Stomach (tissue), 9 donors: ENCODE data around the gene CHIC2. TPM values are rescaled to one million over a fixed set of nuclear protein-coding genes. Genes with fewer than 3 reads are reported as not detected.

Experiments
- DNase-seq, 2 donors: peaks; one replicate each; pipeline versions ENCODE4 v3.0.0 to v3.0.0-alpha.2; 2013 to 2019
- H3K27ac ChIP-seq, 5 donors: fragments of 200-600 bp in 4 of 5; sonication (generic) in 4 of 5; one replicate each; pipeline ENCODE4 v1.5.1; 2013 to 2019; ENCODE audit warnings: mild to moderate bottlenecking in 1 of 5, moderate library complexity in 1 of 5
- H3K27me3 ChIP-seq, 3 donors: fragments of 200-600 bp; sonication (generic); one replicate each; pipeline ENCODE4 v1.5.1; 2017 to 2019; ENCODE audit warnings: mixed run types in 1 of 3
- H3K36me3 ChIP-seq, 4 donors: fragments of 200-600 bp; sonication (generic); 1 replicate in 3 of 4; 2 replicates in 1 of 4; pipeline ENCODE4 v1.5.1; 2016 to 2019
- H3K4me1 ChIP-seq, 4 donors: fragments of 200-600 bp; sonication (generic); one replicate each; pipeline ENCODE4 v1.5.1; 2016 to 2019
- H3K4me3 ChIP-seq, 4 donors: fragments of 200-600 bp; sonication (generic) in 3 of 4; one replicate each; pipeline ENCODE4 v1.5.1; 2016 to 2019; ENCODE audit warnings: mild to moderate bottlenecking in 1 of 4
- H3K9me3 ChIP-seq, 4 donors: fragments of 200-600 bp; sonication (generic); one replicate each; pipeline ENCODE4 v1.5.1; 2016 to 2019
- CTCF ChIP-seq, 7 experiments: fragments of 450-650 bp in 4 of 7; fragments of 200-600 bp in 3 of 7; sonication (generic) in 3 of 7; IDR thresholded peaks; one replicate each; pipeline ENCODE4 v1.5.1; 2016 to 2019; ENCODE audit warnings: antibody characterized with exemption in 7 of 7, control low read depth in 2 of 7, mild to moderate bottlenecking in 1 of 7
- EP300 ChIP-seq: sonication (generic); formaldehyde crosslinking; IDR thresholded peaks from one replicate; pipeline ENCODE4 v1.6.1; 2017; ENCODE audit warnings: antibody characterized with exemption
- POLR2A ChIP-seq, 4 donors: fragments of 450-650 bp; IDR thresholded peaks; one replicate each; pipeline ENCODE4 v1.6.1; 2016; ENCODE audit warnings: antibody characterized with exemption in 4 of 4, control low read depth in 2 of 4, mild to moderate bottlenecking in 1 of 4, moderate library complexity in 1 of 4
- POLR2AphosphoS5 ChIP-seq, 3 donors: sonication (generic); formaldehyde crosslinking; IDR thresholded peaks; one replicate each; pipeline ENCODE4 v1.6.1; 2016; ENCODE audit warnings: antibody characterized with exemption in 3 of 3
- WGBS, 5 donors: extraction: QIAGEN DNeasy Blood & Tissue Kit in 3 of 5; methylation state at CpG; one replicate each; pipeline versions ENCODE4 v1.1.5 to v1.1.7; 2013 to 2018; 5-methylcytosine and 5-hydroxymethylcytosine counted together
- intact Hi-C: fragments of 100-400 bp; cut with DNase I; formaldehyde crosslinking; loops from one replicate; pipeline ENCODE4 v1.15.1; 2023; ENCODE audit warnings: low total_unique reads
- polyA plus RNA-seq, 3 donors: library from polyadenylated mRNA; stranded (reverse); fragments of 200-250 nt; gene quantifications; one replicate each; pipeline ENCODE4 v1.2.3, GENCODE V29; 2013
- total RNA-seq, 5 donors: library from RNA; depleted of rRNA; stranded (reverse); fragments of >200 nt; gene quantifications; one replicate each; pipeline versions ENCODE4 v1.1.0 to v1.2.3, GENCODE V29; 2014 to 2016
- donor health status: healthy with polysubstance abuse.
- donor health status: Bipolar disorder and iron deficiency.
- donor health status: healthy.

CHIC2 gene
- total and polyA plus RNA-seq, 8 donors, result 9.8 to 128 (median 27.2) TPM

- TF ChIP-seq POLR2A (IDR thresholded peaks at IDR 0.05), result no peak
- no peak for TF ChIP-seq EP300
- TF ChIP-seq CTCF (IDR thresholded peaks at IDR 0.05), result no peak
- no peak for TF ChIP-seq POLR2AphosphoS5 (IDR thresholded peaks at IDR 0.05)
- peaks cover 18 to 36% (median 27%) of the 10 kb centered on the region in 4 donors for H3K4me1 ChIP-seq
- H3K9me3 ChIP-seq, result no peaks in the 10 kb centered on the region
- H3K27ac ChIP-seq, result no peak overlapping the region
- H3K36me3 ChIP-seq, result no peaks in the 10 kb centered on the region
- H3K27me3 ChIP-seq, result peaks cover 19 to 74% (median 61%) of the 10 kb centered on the region in 3 donors
- peak overlapping the region; percentile 43 to 60 (median 48) for H3K4me3 ChIP-seq
- no peak for DNase-seq
- 11 to 15% (median 13%) methylated on average over 13 of the region's 13 CpGs for WGBS, 5 donors
- intact Hi-C loops, result no loop called here
These were observed 28.3 kb upstream of the CHIC2 start for GRCh38 chr4:54092405-54093323.

GRCh38 chr4:54091637-54092404, 27.4 kb upstream of the CHIC2 start:
- Histone ChIP-seq H3K4me1 (peaks cover 18 to 36% (median 27%) of the 10 kb centered on the region in 4 donors), H3K9me3 (no peaks in the 10 kb centered on the region), H3K4me3 (peak overlapping the region; percentile 43 to 60 (median 48)), H3K27me3 (peaks cover 19 to 65% (median 52%) of the 10 kb centered on the region in 3 donors), H3K27ac (no peak overlapping the region), H3K36me3 (no peaks in the 10 kb centered on the region)
- DNase-seq, result peak; percentile 73 to 89
- intact Hi-C loops, result no loop called here
- WGBS, 5 donors, result 1 to 2% (median 2%) methylated on average over 48 of the region's 48 CpGs
- TF ChIP-seq POLR2A (IDR thresholded peaks at IDR 0.05) (no peak), POLR2AphosphoS5 (IDR thresholded peaks at IDR 0.05) (peak; percentile 11 to 52 (median 19))

GRCh38 chr4:54090804-54091623, 26.6 kb upstream of the CHIC2 start:
- intact Hi-C loops, result no loop called here
- Histone ChIP-seq H3K9me3 (no peaks in the 10 kb centered on the region), H3K27me3 (peaks cover 19 to 57% (median 44%) of the 10 kb centered on the region in 3 donors), H3K4me1 (peaks cover 18 to 36% (median 27%) of the 10 kb centered on the region in 4 donors), H3K36me3 (no peaks in the 10 kb centered on the region), H3K4me3 (peak overlapping the region; percentile 43 to 60 (median 48)), H3K27ac (no peak overlapping the region)
- no peak for TF ChIP-seq EP300
- TF ChIP-seq CTCF (IDR thresholded peaks at IDR 0.05), result no peak
- no peak for TF ChIP-seq POLR2AphosphoS5 (IDR thresholded peaks at IDR 0.05)
- DNase-seq, result peak; percentile 51 to 66
- 9 to 17% (median 13%) methylated on average over 16 to 27 of the region's 27 CpGs for WGBS, 5 donors

GRCh38 chr4:54090404-54090803, 26.0 kb upstream of the CHIC2 start:
- Histone ChIP-seq H3K4me3 (no peak overlapping the region), H3K27ac (no peak overlapping the region), H3K4me1 (peaks cover 18 to 36% (median 27%) of the 10 kb centered on the region in 4 donors), H3K27me3 (peaks cover 19 to 51% (median 38%) of the 10 kb centered on the region in 3 donors), H3K36me3 (no peaks in the 10 kb centered on the region), H3K9me3 (no peaks in the 10 kb centered on the region)
- intact Hi-C loops, result no loop called here
- WGBS, 5 donors, result 69 to 88% (median 82%) methylated on average over 8 of the region's 8 CpGs
- TF ChIP-seq POLR2AphosphoS5 (IDR thresholded peaks at IDR 0.05), result no peak
- no peak for TF ChIP-seq EP300
- TF ChIP-seq CTCF (IDR thresholded peaks at IDR 0.05), result no peak
- no peak for TF ChIP-seq POLR2A (IDR thresholded peaks at IDR 0.05)
- DNase-seq, result no peak
